Trophoblast cell (in vitro differentiated cells and primary cell): Measurements from ENCODE around the gene MAP1LC3A.
A peak's percentile ranks its signal among the peaks of the same experiment; 100 is the strongest.
"Not testable (repeated sequence)": the region's sequence is repeated elsewhere in the genome, so short reads cannot be mapped to it uniquely, and the experiment has no call there.

Experiments
- DNase-seq, 2 donors: peaks; one replicate each; pipeline ENCODE4 v3.0.0-alpha.2; 2016
- H2AFZ ChIP-seq: 2 replicates; pipeline ENCODE4 v1.6.1; 2013; ENCODE audit warnings: low read length, moderate library complexity, mild to moderate bottlenecking; ENCODE audit not compliant: insufficient read depth, poor library complexity
- H2AK5ac ChIP-seq: 2 replicates; pipeline ENCODE4 v1.6.1; 2013; ENCODE audit warnings: mild to moderate bottlenecking, low read length
- H2BK120ac ChIP-seq: 2 replicates; pipeline ENCODE4 v1.6.1; 2013; ENCODE audit warnings: low read length, mild to moderate bottlenecking, moderate library complexity; ENCODE audit not compliant: insufficient read depth, poor library complexity
- H2BK12ac ChIP-seq: 2 replicates; pipeline ENCODE4 v1.6.1; 2013; ENCODE audit warnings: mild to moderate bottlenecking, low read length, moderate library complexity
- H2BK5ac ChIP-seq: 2 replicates; pipeline ENCODE4 v1.6.1; 2013; ENCODE audit warnings: low read length, low read depth, moderate library complexity, mild to moderate bottlenecking; ENCODE audit not compliant: poor library complexity
- H3K14ac ChIP-seq: 2 replicates; pipeline ENCODE4 v1.6.1; 2013; ENCODE audit warnings: mild to moderate bottlenecking, low read length
- H3K18ac ChIP-seq: 2 replicates; pipeline ENCODE4 v1.6.1; 2013; ENCODE audit warnings: mild to moderate bottlenecking, low read length
- H3K23ac ChIP-seq: 2 replicates; pipeline ENCODE4 v1.6.1; 2013; ENCODE audit warnings: low read length
- H3K27ac ChIP-seq: 2 replicates; pipeline ENCODE4 v1.5.1; 2013; ENCODE audit warnings: low read depth, mild to moderate bottlenecking, inconsistent platforms, low read length, moderate library complexity
- H3K27me3 ChIP-seq: 2 replicates; pipeline ENCODE4 v1.6.1; 2013; ENCODE audit warnings: inconsistent platforms, mild to moderate bottlenecking, low read length, moderate library complexity; ENCODE audit not compliant: insufficient read depth
- H3K36me3 ChIP-seq, 2 experiments: 1 replicate in 1 of 2; 2 replicates in 1 of 2; pipeline ENCODE4 v1.6.1; 2013; ENCODE audit warnings: low read length in 2 of 2, mild to moderate bottlenecking in 2 of 2, moderate library complexity in 1 of 2; ENCODE audit not compliant: insufficient read depth in 2 of 2, control insufficient read depth in 1 of 2
- H3K4ac ChIP-seq: 2 replicates; pipeline ENCODE4 v1.6.1; 2013; ENCODE audit warnings: low read depth, mild to moderate bottlenecking, low read length, moderate library complexity
- H3K4me1 ChIP-seq, 2 experiments: 1 replicate in 1 of 2; 2 replicates in 1 of 2; pipeline ENCODE4 v1.6.1; 2013; ENCODE audit warnings: low read length in 2 of 2, mild to moderate bottlenecking in 2 of 2, moderate library complexity in 1 of 2; ENCODE audit not compliant: insufficient read depth in 2 of 2, control insufficient read depth in 1 of 2
- H3K4me2 ChIP-seq: 2 replicates; pipeline ENCODE4 v1.6.1; 2013; ENCODE audit warnings: inconsistent platforms, mild to moderate bottlenecking, low read length, moderate library complexity
- H3K4me3 ChIP-seq: 2 replicates; pipeline ENCODE4 v1.5.1; 2013; ENCODE audit warnings: mild to moderate bottlenecking, low read depth, low read length, inconsistent platforms
- H3K79me1 ChIP-seq: one replicate; pipeline ENCODE4 v1.6.1; 2013; ENCODE audit warnings: low read length
- H3K79me2 ChIP-seq: 2 replicates; pipeline ENCODE4 v1.6.1; 2013; ENCODE audit warnings: low read length, mild to moderate bottlenecking; ENCODE audit not compliant: control insufficient read depth, insufficient read depth, poor library complexity
- H3K9ac ChIP-seq: 2 replicates; pipeline ENCODE4 v1.6.1; 2013; ENCODE audit warnings: mild to moderate bottlenecking, low read length
- H3K9me3 ChIP-seq: 2 replicates; pipeline ENCODE4 v1.6.1; 2013; ENCODE audit warnings: low read depth, mild to moderate bottlenecking, control low read depth, inconsistent platforms, low read length; ENCODE audit not compliant: insufficient read depth
- H4K12ac ChIP-seq: 2 replicates; pipeline ENCODE4 v1.6.1; 2013; ENCODE audit warnings: low read depth, mild to moderate bottlenecking, low read length, moderate library complexity
- H4K8ac ChIP-seq: 2 replicates; pipeline ENCODE4 v1.6.1; 2013; ENCODE audit warnings: low read depth, mild to moderate bottlenecking, low read length, moderate library complexity
- H4K91ac ChIP-seq: one replicate; pipeline ENCODE4 v1.6.1; 2013; ENCODE audit warnings: low read depth, mild to moderate bottlenecking, low read length, moderate library complexity
- WGBS: extraction: QIAGEN DNeasy Blood & Tissue Kit; methylation state at CpG from one replicate; pipeline ENCODE4 v1.1.7; 2013; ENCODE audit warnings: missing lambda C conversion rate; ENCODE audit not compliant: insufficient read length, insufficient coverage; ENCODE audit errors: extremely low coverage; 5-methylcytosine and 5-hydroxymethylcytosine counted together

Gene MAP1LC3A

GRCh38 chr20:34512955-34513419 is 45.5 kb upstream of the MAP1LC3A start:
- Histone ChIP-seq H2AK5ac (no peak overlapping the region), H4K91ac (no peak overlapping the region), H2BK5ac (no peak overlapping the region), H3K9me3 (no peaks in the 10 kb centered on the region), H3K27ac (no peak overlapping the region), H2BK12ac (no peak overlapping the region), H2AFZ (no peak overlapping the region), H3K4me2 (no peak overlapping the region), H3K79me1 (peaks cover 12% of the 10 kb centered on the region), H3K27me3 (no peaks in the 10 kb centered on the region), H3K14ac (no peak overlapping the region), H3K36me3 (peaks cover 2 to 18% of the 10 kb centered on the region in 2 experiments), H4K8ac (no peak overlapping the region), H3K18ac (no peak overlapping the region), H2BK120ac (no peak overlapping the region), H3K4me1 (peaks cover 5 to 6% of the 10 kb centered on the region in 2 experiments), H4K12ac (no peak overlapping the region), H3K9ac (no peak overlapping the region), H3K23ac (no peak overlapping the region), H3K4me3 (no peak overlapping the region), H3K79me2 (peaks cover 7% of the 10 kb centered on the region), H3K4ac (no peak overlapping the region)
- peak in 1 of 2 donors; percentile 21 for DNase-seq

DNA sequence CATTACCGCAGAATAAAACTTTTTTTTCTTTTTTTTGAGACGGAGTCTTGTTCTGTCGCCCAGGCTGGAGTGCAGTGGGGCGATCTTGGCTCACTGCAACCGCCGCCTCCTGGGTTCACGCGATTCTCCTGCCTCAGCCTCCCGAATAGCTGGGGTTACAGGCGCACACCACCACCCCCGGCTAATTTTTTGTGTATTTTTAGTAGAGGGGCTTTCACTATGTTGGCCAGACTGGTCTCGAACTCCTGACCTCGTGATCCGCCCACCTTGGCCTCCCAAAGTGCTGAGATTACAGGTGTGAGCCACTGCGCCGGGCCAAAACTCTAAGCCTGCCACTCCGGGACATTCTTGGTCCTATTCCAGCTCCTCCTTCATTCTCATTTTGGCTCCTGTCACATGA is 44.5 kb upstream of the MAP1LC3A start:
- not testable (repeated sequence) for H2AFZ ChIP-seq, H3K4ac ChIP-seq, H3K27ac ChIP-seq, H4K8ac ChIP-seq, H2BK12ac ChIP-seq, H2BK120ac ChIP-seq, H3K79me2 ChIP-seq, H3K14ac ChIP-seq, H4K91ac ChIP-seq, H3K4me3 ChIP-seq, DNase-seq, H3K18ac ChIP-seq, H3K9me3 ChIP-seq, H3K27me3 ChIP-seq, H4K12ac ChIP-seq, H3K23ac ChIP-seq, H2AK5ac ChIP-seq, H3K4me2 ChIP-seq, H2BK5ac ChIP-seq, H3K4me1 ChIP-seq, H3K9ac ChIP-seq
- Histone ChIP-seq H3K36me3 (peaks cover 0 to 17% of the 10 kb centered on the region in 2 experiments), H3K79me1 (peaks cover 12% of the 10 kb centered on the region)
- no CpG with 5 or more reads among the region's 17 CpGs for WGBS

- peak overlapping the region; percentile 82 for H3K4me2 ChIP-seq
- no peaks in the 10 kb centered on the region for H3K9me3 ChIP-seq
- no CpG with 5 or more reads among the region's 19 CpGs for WGBS
- H3K36me3 ChIP-seq = peaks cover 0 to 16% of the 10 kb centered on the region in 2 experiments
- peak overlapping the region; percentile 96 for H4K8ac ChIP-seq
- H3K14ac ChIP-seq = no peak overlapping the region
- no peak overlapping the region for H2AK5ac ChIP-seq
- peak overlapping the region; percentile 99 for H4K12ac ChIP-seq
- no peak for DNase-seq
- peak overlapping the region; percentile 11 for H2BK5ac ChIP-seq
- H3K23ac ChIP-seq = peak overlapping the region; percentile 23
- H3K79me1 ChIP-seq = peaks cover 12% of the 10 kb centered on the region
- H3K4me3 ChIP-seq = peak overlapping the region; percentile 80
- H3K4ac ChIP-seq = no peak overlapping the region
- peak overlapping the region; percentile 29 for H3K9ac ChIP-seq
- peaks cover 5 to 6% of the 10 kb centered on the region in 2 experiments for H3K4me1 ChIP-seq
- no peak overlapping the region for H2BK120ac ChIP-seq
- H2AFZ ChIP-seq = peak overlapping the region; percentile 96
- peaks cover 7% of the 10 kb centered on the region for H3K79me2 ChIP-seq
- no peak overlapping the region for H3K18ac ChIP-seq
- peak overlapping the region; percentile 16 for H3K27ac ChIP-seq
- H2BK12ac ChIP-seq = no peak overlapping the region
- H4K91ac ChIP-seq = no peak overlapping the region
- H3K27me3 ChIP-seq = no peaks in the 10 kb centered on the region
Measured at GRCh38 chr20:34514897-34515483, 43.5 kb upstream of the MAP1LC3A start.

GRCh38 chr20:34515484-34516246 is 42.9 kb upstream of the MAP1LC3A start:
- Histone ChIP-seq H3K4me3 (peak overlapping the region; percentile 80), H3K27ac (peak overlapping the region; percentile 96), H3K4me1 (peaks cover 5 to 6% of the 10 kb centered on the region in 2 experiments), H2AK5ac (peak overlapping the region; percentile 95), H3K18ac (peak overlapping the region; percentile 95), H3K9ac (peak overlapping the region; percentile 74), H3K4ac (peak overlapping the region; percentile 89), H3K23ac (no peak overlapping the region), H2BK5ac (peak overlapping the region; percentile 87), H3K14ac (peak overlapping the region; percentile 95), H3K27me3 (no peaks in the 10 kb centered on the region), H2AFZ (peak overlapping the region; percentile 96), H2BK12ac (peak overlapping the region; percentile 43), H3K79me1 (peaks cover 12% of the 10 kb centered on the region), H3K9me3 (no peaks in the 10 kb centered on the region), H4K91ac (peak overlapping the region; percentile 89), H4K8ac (peak overlapping the region; percentile 96), H3K79me2 (peaks cover 7% of the 10 kb centered on the region), H2BK120ac (peak overlapping the region; percentile 81), H3K4me2 (peak overlapping the region; percentile 82), H3K36me3 (peaks cover 3 to 16% of the 10 kb centered on the region in 2 experiments), H4K12ac (peak overlapping the region; percentile 99)
- peak; percentile 76 to 78 for DNase-seq
- WGBS = no CpG with 5 or more reads among the region's 36 CpGs
